Upper lobe of left lung (tissue), 4 donors: ENCODE measurements around the gene PDE7B.

Experiments used
- EP300 ChIP-seq, 4 donors: sonication (generic); formaldehyde crosslinking; IDR thresholded peaks; one replicate each; pipeline ENCODE4 v1.5.1; 2017; ENCODE audit warnings: antibody characterized with exemption in 4 of 4, control low read depth in 2 of 4
- POLR2A ChIP-seq, 4 donors: fragments of 450-650 bp; IDR thresholded peaks; one replicate each; pipeline ENCODE4 v1.5.1; 2016 to 2017; ENCODE audit warnings: antibody characterized with exemption in 4 of 4, mild to moderate bottlenecking in 2 of 4
- TF ChIP-seq, protein P1 (sequence below), 6 experiments: fragments of 450-650 bp in 4 of 6; fragments of 200-600 bp in 2 of 6; sonication (generic) in 2 of 6; IDR thresholded peaks; one replicate each; pipeline ENCODE4 v1.5.1; 2016 to 2019; ENCODE audit warnings: antibody characterized with exemption in 6 of 6

DNA sequence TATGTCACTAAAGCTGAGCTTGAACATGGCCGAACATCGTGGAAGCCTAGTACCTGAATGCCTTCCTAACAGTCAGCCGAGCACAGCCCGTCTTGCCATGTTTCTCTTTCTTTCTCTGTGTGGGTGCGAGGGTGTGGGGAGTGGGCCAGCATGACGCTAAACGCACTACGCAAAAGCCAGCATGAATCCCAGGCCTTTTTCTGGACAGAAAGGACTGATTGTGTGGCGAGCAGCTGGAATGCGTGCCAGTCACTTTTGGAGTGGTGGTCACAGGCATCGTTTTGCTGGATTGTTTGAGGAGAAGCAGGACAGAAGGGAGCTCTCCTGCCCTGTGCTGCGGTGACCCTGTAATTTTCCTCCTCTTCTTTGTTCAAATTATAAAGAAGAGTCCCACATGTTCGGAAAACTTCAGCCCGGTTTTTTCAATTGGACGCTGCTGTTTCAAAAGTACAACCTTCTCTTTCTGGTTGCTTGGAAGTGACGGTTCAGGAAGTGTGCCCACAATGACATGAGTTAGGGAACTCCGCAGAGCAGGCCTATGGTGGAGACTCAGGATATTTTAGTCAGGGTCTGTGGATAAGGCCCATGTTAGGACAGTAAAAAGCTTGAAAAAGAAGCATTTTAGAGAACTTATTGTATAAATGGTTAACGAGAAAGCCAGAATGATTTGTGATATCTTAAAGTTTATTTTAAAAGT, 54.3 kb downstream of the PDE7B start:
- TF ChIP-seq, protein P1, sequence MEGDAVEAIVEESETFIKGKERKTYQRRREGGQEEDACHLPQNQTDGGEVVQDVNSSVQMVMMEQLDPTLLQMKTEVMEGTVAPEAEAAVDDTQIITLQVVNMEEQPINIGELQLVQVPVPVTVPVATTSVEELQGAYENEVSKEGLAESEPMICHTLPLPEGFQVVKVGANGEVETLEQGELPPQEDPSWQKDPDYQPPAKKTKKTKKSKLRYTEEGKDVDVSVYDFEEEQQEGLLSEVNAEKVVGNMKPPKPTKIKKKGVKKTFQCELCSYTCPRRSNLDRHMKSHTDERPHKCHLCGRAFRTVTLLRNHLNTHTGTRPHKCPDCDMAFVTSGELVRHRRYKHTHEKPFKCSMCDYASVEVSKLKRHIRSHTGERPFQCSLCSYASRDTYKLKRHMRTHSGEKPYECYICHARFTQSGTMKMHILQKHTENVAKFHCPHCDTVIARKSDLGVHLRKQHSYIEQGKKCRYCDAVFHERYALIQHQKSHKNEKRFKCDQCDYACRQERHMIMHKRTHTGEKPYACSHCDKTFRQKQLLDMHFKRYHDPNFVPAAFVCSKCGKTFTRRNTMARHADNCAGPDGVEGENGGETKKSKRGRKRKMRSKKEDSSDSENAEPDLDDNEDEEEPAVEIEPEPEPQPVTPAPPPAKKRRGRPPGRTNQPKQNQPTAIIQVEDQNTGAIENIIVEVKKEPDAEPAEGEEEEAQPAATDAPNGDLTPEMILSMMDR (IDR thresholded peaks at IDR 0.05): no peak
- TF ChIP-seq EP300 (IDR thresholded peaks at IDR 0.05) (no peak), POLR2A (IDR thresholded peaks at IDR 0.05) (no peak)
